Ovary (tissue), 9 donors: ENCODE results near the gene DSCAML1. TPM values are rescaled to one million over a fixed set of nuclear protein-coding genes. Genes with fewer than 3 reads are reported as not detected.
A peak's percentile ranks its signal among the peaks of the same experiment; 100 is the strongest.

Experiments used
- DNase-seq, 5 donors: peaks; one replicate each; pipeline ENCODE4 v3.0.0-alpha.2; 2019 to 2020
- H3K27ac ChIP-seq, 2 donors: fragments of 200-600 bp; one replicate each; pipeline versions ENCODE4 v1.5.1 to v1.8.0; 2019 to 2022
- H3K27me3 ChIP-seq: fragments of 200-600 bp; one replicate; pipeline ENCODE4 v1.8.0; 2022
- H3K36me3 ChIP-seq: fragments of 200-600 bp; sonication (generic); one replicate; pipeline ENCODE4 v1.5.1; 2019
- H3K4me1 ChIP-seq: one replicate; pipeline ENCODE4 v1.8.1; 2013; ENCODE audit warnings: mild to moderate bottlenecking, moderate library complexity; ENCODE audit not compliant: insufficient read depth
- H3K4me3 ChIP-seq: fragments of 200-600 bp; sonication (generic); one replicate; pipeline ENCODE4 v1.5.1; 2017
- H3K9me3 ChIP-seq, 2 donors: fragments of 200-600 bp in 1 of 2; sonication (generic) in 1 of 2; one replicate each; pipeline versions ENCODE4 v1.5.1 to v1.8.1; 2013 to 2019; ENCODE audit warnings: mild to moderate bottlenecking in 1 of 2, moderate library complexity in 1 of 2
- CTCF ChIP-seq, 3 donors: fragments of 450-650 bp in 2 of 3; fragments of 200-600 bp in 1 of 3; IDR thresholded peaks; one replicate each; pipeline versions ENCODE4 v1.5.1 to v1.8.0; 2016 to 2022; ENCODE audit warnings: antibody characterized with exemption in 3 of 3, mild to moderate bottlenecking in 1 of 3
- EP300 ChIP-seq: sonication (generic); formaldehyde crosslinking; IDR thresholded peaks from one replicate; pipeline ENCODE4 v1.6.1; 2017; ENCODE audit warnings: antibody characterized with exemption
- POLR2A ChIP-seq: fragments of 450-650 bp; IDR thresholded peaks from one replicate; pipeline ENCODE4 v1.6.1; 2017; ENCODE audit warnings: antibody characterized with exemption, mild to moderate bottlenecking, moderate library complexity
- WGBS, 3 donors: extraction: QIAGEN DNeasy Blood & Tissue Kit in 1 of 3; methylation state at CpG; one replicate each; pipeline versions ENCODE4 v1.1.5 to v1.1.7; 2013 to 2017; 5-methylcytosine and 5-hydroxymethylcytosine counted together
- intact Hi-C, 4 donors: fragments of 100-400 bp; cut with DNase I; formaldehyde crosslinking; loops; one replicate each; pipeline versions ENCODE4 v1.11.0 to v1.15.1; 2022 to 2023
- polyA plus RNA-seq, 2 donors: library from polyadenylated mRNA; stranded (reverse); fragments of 200-250 nt in 1 of 2; fragments of 350-450 nt in 1 of 2; fragmentation: Illumina TruSeq in 1 of 2; extraction: RNeasy Lipid Tissue Mini Kit (QIAGEN cat#74804) in 1 of 2; gene quantifications; one replicate each; pipeline ENCODE4 v1.2.3, GENCODE V29; 2013 to 2014
- total RNA-seq, 7 donors: library from RNA; depleted of rRNA in 2 of 7; stranded (reverse); fragments of >200 nt in 2 of 7; fragmentation: NEBNext Ultra II Directional in 3 of 7; extraction: Animal tissue kit (Norgen Biotek cat#: 25700) in 3 of 7; gene quantifications; one replicate each; pipeline versions ENCODE4 v1.1.0 to v1.2.4, GENCODE V29; 2016 to 2023
- donor health status: DM: no; HTN: no; CAD: no; lungs with moderate emphysema.
- donor health status: DM: no; HTN: no; CAD: no.
- donor health status: Bipolar disorder and iron deficiency.
- donor health status: DM: yes; HTN: yes; CAD: no.
- donor health status: DM: no; HTN: no; CAD: no.
- donor health status: DM: yes; HTN: yes; CAD: no.

DSCAML1 gene
- total and polyA plus RNA-seq, 9 donors, result 0.77 to 16.5 (median 10.6) TPM

DNA sequence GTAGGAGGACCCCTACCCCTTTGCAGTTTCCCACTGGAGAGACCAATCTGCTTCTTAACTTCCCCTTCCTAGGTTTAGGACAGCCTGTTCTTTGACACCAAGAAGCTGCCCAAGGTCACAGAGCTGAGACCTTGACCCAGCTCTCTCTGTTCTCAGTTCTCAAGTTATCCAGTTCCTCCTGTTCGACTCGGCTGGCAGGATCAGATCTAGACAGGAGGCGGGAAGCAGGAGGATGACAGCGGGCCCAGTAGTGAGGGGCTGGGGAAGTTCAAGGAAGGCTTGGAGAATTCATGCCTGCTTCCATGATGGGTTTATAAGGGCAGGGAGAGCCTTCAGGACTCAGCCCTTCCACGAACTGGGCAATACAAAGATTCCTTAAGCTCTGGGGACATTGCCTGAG is 210.6 kb downstream of the DSCAML1 start:
- TF ChIP-seq CTCF (IDR thresholded peaks at IDR 0.05), result no peak
- no peak for TF ChIP-seq POLR2A
- no peak for TF ChIP-seq EP300
- Histone ChIP-seq H3K36me3 (no peaks in the 10 kb centered on the region), H3K4me3 (no peak overlapping the region), H3K27me3 (no peaks in the 10 kb centered on the region), H3K4me1 (peaks cover 5% of the 10 kb centered on the region), H3K9me3 (no peaks in the 10 kb centered on the region), H3K27ac (no peak overlapping the region)
- 52 to 61% (median 57%) methylated on average over 5 of the region's 5 CpGs for WGBS, 3 donors
- peak in 1 of 5 donors; percentile 42 for DNase-seq
- intact Hi-C loops, result no loop called here

DNA sequence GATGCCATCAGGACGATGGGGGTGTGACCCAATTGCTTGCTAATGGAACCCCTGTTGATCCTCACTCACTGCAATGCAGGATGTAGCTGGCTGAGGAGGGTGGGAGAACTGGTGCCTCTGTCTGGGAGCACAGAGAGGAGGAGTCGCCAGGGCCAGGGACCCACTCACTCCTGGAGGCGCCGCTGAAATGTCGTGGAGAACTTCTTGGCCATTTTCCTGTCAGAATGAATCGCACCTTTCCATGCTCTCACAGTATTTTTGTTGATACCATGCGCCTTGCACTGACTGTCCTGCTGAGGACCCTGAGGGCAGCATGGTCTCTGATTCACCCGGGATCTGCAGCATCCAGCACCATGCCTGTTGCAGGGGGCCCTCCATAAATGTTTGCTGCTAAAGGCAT is 211.4 kb downstream of the DSCAML1 start:
- no peaks in the 10 kb centered on the region for H3K36me3 ChIP-seq
- TF ChIP-seq POLR2A (no peak), EP300 (no peak), CTCF (IDR thresholded peaks at IDR 0.05) (no peak)
- H3K27me3 ChIP-seq, result no peaks in the 10 kb centered on the region
- no peaks in the 10 kb centered on the region for H3K9me3 ChIP-seq
- peaks cover 5% of the 10 kb centered on the region for H3K4me1 ChIP-seq
- no peak overlapping the region for H3K27ac ChIP-seq
- WGBS, 3 donors, result 83 to 88% (median 85%) methylated on average over 8 of the region's 8 CpGs
- no peak overlapping the region for H3K4me3 ChIP-seq
- intact Hi-C loops, result no loop called here
- no peak for DNase-seq

DNA sequence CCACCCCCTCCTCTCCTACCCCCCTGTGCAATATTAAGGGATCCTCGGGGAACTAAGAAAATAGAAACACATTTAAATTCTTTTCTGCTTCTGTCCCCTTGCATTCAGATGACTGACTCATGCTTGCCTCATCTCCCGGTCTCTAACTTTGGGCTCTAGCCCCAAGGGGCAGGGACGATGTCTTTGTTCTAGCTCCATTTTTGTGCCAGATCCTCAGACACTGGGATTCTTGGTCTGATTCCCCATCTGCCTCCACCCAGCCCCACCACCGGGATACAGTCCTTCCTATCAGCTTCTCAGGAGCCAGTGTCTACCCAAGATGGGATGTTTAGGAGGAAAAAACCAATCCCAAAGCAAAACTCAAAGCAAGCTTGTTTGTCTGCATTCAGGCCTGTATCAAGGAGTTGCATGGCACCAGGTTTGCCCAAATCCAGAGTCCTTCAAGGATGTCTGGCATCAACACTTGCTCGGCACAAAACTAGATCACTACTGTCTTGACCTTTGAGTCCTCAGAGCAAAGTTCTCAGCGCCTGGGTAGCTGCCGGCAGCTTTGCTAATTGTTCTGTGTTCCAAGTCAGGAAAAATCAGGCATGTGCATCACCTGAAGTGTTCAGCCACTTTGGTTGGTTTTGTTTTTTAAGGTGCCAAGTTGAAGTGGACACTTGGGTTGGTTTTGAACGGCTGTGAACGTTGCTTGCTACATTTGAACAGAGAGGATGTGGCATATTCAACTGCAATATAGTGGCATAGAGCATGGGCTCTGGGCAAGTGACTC is 212.8 kb downstream of the DSCAML1 start:
- Histone ChIP-seq H3K36me3 (no peaks in the 10 kb centered on the region), H3K27me3 (no peaks in the 10 kb centered on the region), H3K4me3 (no peak overlapping the region), H3K9me3 (no peaks in the 10 kb centered on the region), H3K4me1 (peaks cover 5% of the 10 kb centered on the region), H3K27ac (no peak overlapping the region)
- WGBS, 3 donors, result 81 to 83% (median 82%) methylated on average over 9 of the region's 9 CpGs
- TF ChIP-seq POLR2A, result no peak
- intact Hi-C loops, result no loop called here
- no peak for DNase-seq

DNA sequence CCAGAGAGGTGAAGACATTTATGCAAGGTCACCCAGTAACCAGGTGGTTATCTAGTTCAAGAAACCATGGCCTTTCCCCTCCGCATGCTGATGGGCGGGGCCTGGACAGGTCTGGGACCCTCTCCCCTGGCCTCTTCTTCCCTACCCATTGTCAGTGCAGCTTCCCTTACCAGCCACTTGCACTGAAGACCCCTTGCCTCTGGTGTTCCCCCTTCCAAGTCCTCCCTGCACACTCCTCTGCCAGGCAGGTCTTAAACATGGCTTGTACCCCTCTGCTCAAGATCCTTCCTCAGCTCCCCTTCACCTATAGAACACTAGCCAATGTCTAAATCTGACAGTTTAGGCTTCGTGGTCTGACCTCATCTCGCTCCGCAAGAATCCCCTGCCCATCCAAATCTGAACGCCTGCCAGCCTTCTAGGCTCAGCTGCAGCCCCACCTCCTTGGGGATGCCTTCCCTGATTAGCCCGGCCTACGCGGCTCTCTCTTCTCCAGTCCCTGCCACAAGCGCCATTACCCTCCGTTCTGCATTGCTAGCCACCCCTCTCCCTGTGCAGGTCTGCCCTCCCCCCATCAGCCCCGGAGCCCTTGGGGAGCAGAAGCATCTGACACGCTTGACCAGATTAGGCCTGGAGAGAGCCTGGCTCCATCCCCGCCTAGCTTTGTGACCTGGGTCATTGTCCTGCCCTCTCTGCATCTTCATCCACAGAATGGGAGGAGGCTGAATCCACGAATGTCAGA is 213.8 kb downstream of the DSCAML1 start:
- TF ChIP-seq CTCF (IDR thresholded peaks at IDR 0.05) (no peak), POLR2A (no peak), EP300 (no peak)
- 56 to 65% (median 63%) methylated on average over 15 of the region's 15 CpGs for WGBS, 3 donors
- DNase-seq, result no peak
- intact Hi-C loops, result no loop called here
- Histone ChIP-seq H3K27ac (no peak overlapping the region), H3K4me1 (peaks cover 5% of the 10 kb centered on the region), H3K9me3 (no peaks in the 10 kb centered on the region), H3K27me3 (no peaks in the 10 kb centered on the region), H3K36me3 (no peaks in the 10 kb centered on the region), H3K4me3 (no peak overlapping the region)

- no peaks in the 10 kb centered on the region for H3K36me3 ChIP-seq
- no peak for TF ChIP-seq POLR2A
- no peak for TF ChIP-seq CTCF (IDR thresholded peaks at IDR 0.05)
- no peak for TF ChIP-seq EP300
- H3K4me1 ChIP-seq, result peaks cover 5% of the 10 kb centered on the region
- WGBS, 3 donors, result 64 to 83% (median 70%) methylated on average over 6 of the region's 6 CpGs
- H3K27me3 ChIP-seq, result no peaks in the 10 kb centered on the region
- no peaks in the 10 kb centered on the region for H3K9me3 ChIP-seq
- intact Hi-C loops, result no loop called here
- no peak overlapping the region for H3K27ac ChIP-seq
- no peak for DNase-seq
- H3K4me3 ChIP-seq, result no peak overlapping the region
These were observed 214.6 kb downstream of the DSCAML1 start for GRCh38 chr11:117582433-117582832.
